Upper lobe of right lung (tissue), 1 donor: ENCODE results near the gene NACC2. TPM values are rescaled to one million over a fixed set of nuclear protein-coding genes. Genes with fewer than 3 reads are reported as not detected.

Experiments used
- ATAC-seq: fragments of 200-7000 bp; cut with Tn5 transposase; one replicate; pipeline ENCODE4 v1.9.1; 2020; ENCODE audit warnings: mild to moderate bottlenecking, moderate library complexity
- DNase-seq: peaks from one replicate; pipeline ENCODE4 v3.0.0-alpha.2; 2020
- H3K27ac ChIP-seq: fragments of 200-600 bp; one replicate; pipeline ENCODE4 v1.8.0; 2022
- H3K27me3 ChIP-seq: fragments of 200-600 bp; one replicate; pipeline ENCODE4 v1.8.0; 2022; ENCODE audit warnings: mild to moderate bottlenecking
- H3K36me3 ChIP-seq: fragments of 200-600 bp; one replicate; pipeline ENCODE4 v1.8.0; 2022
- H3K4me1 ChIP-seq: fragments of 200-600 bp; one replicate; pipeline ENCODE4 v1.8.0; 2022
- H3K4me3 ChIP-seq: fragments of 200-600 bp; one replicate; pipeline ENCODE4 v1.8.0; 2022; ENCODE audit warnings: mild to moderate bottlenecking
- H3K9me3 ChIP-seq: fragments of 200-600 bp; one replicate; pipeline ENCODE4 v1.8.0; 2022
- CTCF ChIP-seq: fragments of 200-600 bp; IDR thresholded peaks from one replicate; pipeline ENCODE4 v1.8.0; 2022; ENCODE audit warnings: antibody characterized with exemption
- intact Hi-C: fragments of 100-400 bp; cut with DNase I; formaldehyde crosslinking; loops from one replicate; pipeline ENCODE4 v1.11.0; 2022
- total RNA-seq: library from RNA; stranded (reverse); fragmentation: NEBNext Ultra II Directional; extraction: Animal tissue kit (Norgen Biotek cat#: 25700); gene quantifications from one replicate; pipeline ENCODE4 v1.2.1, GENCODE V29; 2021
- donor health status: DM: no; HTN: yes; CAD: no; lungs with severe emphysema.

NACC2 gene
- total RNA-seq, 1 donor from 2014 or later, result 33.5 TPM

DNA sequence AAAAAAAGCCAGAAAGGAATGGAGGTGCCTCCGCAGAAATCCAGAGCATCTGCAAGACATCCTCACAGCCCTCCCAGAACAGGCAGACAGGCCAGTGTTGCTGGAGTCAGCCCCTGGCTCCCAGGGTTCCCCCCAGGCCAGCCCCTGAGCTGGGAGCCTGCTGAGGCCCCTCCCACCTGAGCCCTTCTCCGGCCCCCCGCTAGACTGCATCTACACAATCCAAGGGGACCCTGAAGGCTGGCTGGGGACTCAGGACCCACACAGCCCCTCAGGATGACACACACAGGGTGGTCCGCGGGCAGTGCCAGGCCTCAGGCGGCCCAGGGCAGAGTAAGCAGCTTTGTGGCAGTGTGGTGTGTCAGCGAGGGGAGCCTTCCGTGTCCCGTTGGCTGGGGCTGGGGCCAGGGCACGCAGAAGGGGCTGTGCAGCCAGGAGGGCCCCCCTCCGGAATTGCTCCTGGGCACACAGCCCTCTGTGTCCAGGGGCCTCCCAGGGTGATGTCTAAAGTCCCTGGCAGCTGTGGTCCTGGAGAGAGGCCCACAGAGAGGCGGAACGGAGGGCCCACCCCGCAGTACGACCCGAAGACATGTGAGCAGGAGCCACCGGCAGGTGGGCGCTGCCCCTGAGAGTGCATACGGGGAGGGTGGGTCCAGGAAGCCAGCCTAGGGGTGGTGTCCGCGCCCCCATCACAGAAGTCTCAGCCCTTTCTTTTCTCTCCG lies 20.7 kb upstream of the NACC2 start:
- Histone ChIP-seq H3K27me3 (no peaks in the 10 kb centered on the region), H3K9me3 (no peaks in the 10 kb centered on the region), H3K4me3 (no peak overlapping the region), H3K36me3 (peaks cover 22% of the 10 kb centered on the region), H3K27ac (no peak overlapping the region), H3K4me1 (peaks cover 18% of the 10 kb centered on the region)
- TF ChIP-seq CTCF, result no peak
- intact Hi-C loops, result no loop called here
- DNase-seq (no peak), ATAC-seq (no peak)

GRCh38 chr9:136115206-136115605 lies 20.1 kb upstream of the NACC2 start:
- intact Hi-C loops, result no loop called here
- H3K4me1 ChIP-seq, result peaks cover 24% of the 10 kb centered on the region
- no peak for TF ChIP-seq CTCF
- no peaks in the 10 kb centered on the region for H3K9me3 ChIP-seq
- DNase-seq, result no peak
- ATAC-seq, result no peak
- H3K36me3 ChIP-seq, result peaks cover 22% of the 10 kb centered on the region
- H3K4me3 ChIP-seq, result no peak overlapping the region
- H3K27ac ChIP-seq, result no peak overlapping the region
- no peaks in the 10 kb centered on the region for H3K27me3 ChIP-seq

DNA sequence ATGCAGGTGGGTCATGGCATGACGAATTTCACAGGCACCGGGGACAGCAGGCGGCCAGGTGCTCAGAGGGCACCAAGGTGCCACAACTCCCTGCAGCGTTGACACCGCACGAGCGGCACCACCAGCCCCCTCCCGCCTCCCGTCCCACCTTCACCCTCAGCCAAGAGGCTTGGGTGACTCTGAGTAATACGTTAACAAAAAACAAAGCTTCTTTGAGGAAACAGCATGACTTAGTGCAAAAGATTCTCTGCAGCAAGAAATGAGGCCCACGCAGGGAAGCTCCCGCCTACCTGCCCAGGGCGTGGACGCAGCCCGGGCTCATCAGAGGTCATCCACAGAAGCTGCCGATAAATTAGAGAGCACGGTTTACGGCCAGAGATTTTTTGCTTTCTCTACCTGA lies 19.5 kb upstream of the NACC2 start:
- TF ChIP-seq CTCF, result no peak
- DNase-seq (no peak), ATAC-seq (no peak)
- Histone ChIP-seq H3K27ac (no peak overlapping the region), H3K4me3 (no peak overlapping the region), H3K4me1 (peaks cover 24% of the 10 kb centered on the region), H3K9me3 (no peaks in the 10 kb centered on the region), H3K36me3 (peaks cover 22% of the 10 kb centered on the region), H3K27me3 (no peaks in the 10 kb centered on the region)
- intact Hi-C loops, result no loop called here

DNA sequence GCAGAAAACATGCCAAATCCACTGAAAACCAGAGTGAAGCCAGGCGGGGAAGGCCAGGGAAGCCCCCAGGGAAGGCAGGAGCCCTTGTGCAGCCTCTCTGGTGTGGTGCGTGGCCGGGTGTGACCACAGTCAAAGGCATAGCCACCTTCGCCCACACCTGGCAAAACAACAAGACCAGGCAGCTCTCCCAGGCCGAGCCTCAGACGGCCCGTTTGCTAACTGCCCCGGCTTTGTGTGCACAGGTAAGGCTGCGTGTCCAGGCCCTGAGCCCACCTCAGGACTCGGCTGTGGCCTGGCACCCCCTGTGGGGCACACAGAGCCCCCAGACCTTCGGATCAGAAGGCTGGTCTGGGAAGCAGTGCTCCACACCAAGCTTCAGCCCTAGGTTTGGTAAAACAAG lies 17.5 kb upstream of the NACC2 start:
- ATAC-seq (no peak), DNase-seq (no peak)
- Histone ChIP-seq H3K4me3 (no peak overlapping the region), H3K27me3 (no peaks in the 10 kb centered on the region), H3K36me3 (peaks cover 22% of the 10 kb centered on the region), H3K27ac (no peak overlapping the region), H3K9me3 (no peaks in the 10 kb centered on the region), H3K4me1 (peaks cover 38% of the 10 kb centered on the region)
- intact Hi-C loops, result no loop called here
- no peak for TF ChIP-seq CTCF

DNA sequence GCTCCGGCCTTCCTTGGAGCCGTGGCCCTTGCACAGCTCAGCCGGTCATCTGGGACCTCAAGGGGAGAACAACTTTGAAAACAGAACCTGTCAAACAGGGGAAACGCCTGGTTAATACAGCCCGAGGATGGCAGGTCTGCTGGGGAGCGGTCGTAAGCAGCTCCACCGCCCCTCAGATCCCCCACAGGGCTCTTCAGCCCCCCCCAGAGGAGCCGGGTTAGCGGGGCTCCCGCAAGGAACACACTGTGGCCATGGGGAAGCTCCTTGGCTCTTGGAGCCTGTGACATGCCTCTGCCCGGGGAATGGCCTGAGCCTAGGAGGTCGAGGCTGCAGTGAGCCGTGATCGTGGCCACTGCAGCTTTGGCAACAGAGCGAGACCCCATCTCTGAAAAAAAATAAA lies 16.8 kb upstream of the NACC2 start:
- H3K27me3 ChIP-seq, result no peaks in the 10 kb centered on the region
- no peak overlapping the region for H3K27ac ChIP-seq
- H3K9me3 ChIP-seq, result no peaks in the 10 kb centered on the region
- no peak for TF ChIP-seq CTCF
- ATAC-seq (no peak), DNase-seq (no peak)
- intact Hi-C loops, result no loop called here
- H3K36me3 ChIP-seq, result peaks cover 22% of the 10 kb centered on the region
- no peak overlapping the region for H3K4me3 ChIP-seq
- H3K4me1 ChIP-seq, result peaks cover 38% of the 10 kb centered on the region

GRCh38 chr9:136111190-136111589 lies 16.1 kb upstream of the NACC2 start:
- peaks cover 44% of the 10 kb centered on the region for H3K4me1 ChIP-seq
- TF ChIP-seq CTCF, result no peak
- intact Hi-C loops, result no loop called here
- H3K9me3 ChIP-seq, result no peaks in the 10 kb centered on the region
- ATAC-seq, result no peak
- H3K4me3 ChIP-seq, result no peak overlapping the region
- H3K27ac ChIP-seq, result no peak overlapping the region
- no peak for DNase-seq
- peaks cover 18% of the 10 kb centered on the region for H3K36me3 ChIP-seq
- no peaks in the 10 kb centered on the region for H3K27me3 ChIP-seq
